Measurements from ENCODE around the gene ZAR1L.

The ZAR1L gene

DNA sequence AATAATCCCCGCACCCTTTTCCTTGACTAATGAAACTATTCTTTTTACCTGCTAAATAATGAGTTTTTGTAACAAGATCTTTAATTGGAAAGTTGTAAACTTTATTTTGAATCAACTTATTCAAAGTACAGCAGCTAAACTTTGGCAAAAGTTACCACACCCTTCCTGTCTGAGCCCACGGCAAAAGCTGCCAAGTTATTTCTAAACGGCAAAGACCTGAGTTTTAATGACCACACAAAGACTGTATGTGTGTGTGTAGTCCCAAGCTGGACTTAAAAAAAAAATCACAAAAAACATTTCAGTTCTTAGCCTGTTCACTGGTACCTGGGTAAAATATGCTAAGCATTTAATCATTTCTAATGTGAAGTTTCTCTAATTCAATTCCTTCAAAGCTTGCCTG is 60.7 kb downstream of the ZAR1L start:
- no peak for DNase-seq

DNA sequence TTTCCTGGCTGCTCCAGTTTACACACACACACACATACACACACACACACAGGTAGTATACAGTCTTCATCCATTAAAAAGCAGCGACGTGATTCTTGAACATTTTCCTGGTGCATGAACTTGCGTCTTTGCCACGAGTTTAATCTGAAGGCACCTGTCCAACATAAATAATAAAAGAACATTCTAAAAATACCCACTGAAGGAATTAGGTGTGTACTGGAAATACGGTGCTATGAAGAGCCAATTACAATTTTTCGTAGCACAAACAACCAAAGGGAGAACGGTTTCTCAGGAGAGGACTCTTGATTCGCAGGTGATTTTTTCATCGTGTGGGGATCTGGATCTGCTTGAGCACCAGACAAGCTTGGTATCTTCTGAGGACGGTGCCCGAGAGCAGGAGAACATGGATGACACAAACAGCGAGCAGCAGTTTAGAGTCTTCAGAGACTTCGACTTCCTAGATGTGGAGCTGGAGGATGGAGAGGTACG is 61.2 kb downstream of the ZAR1L start:
- DNase-seq = no peak

Data from inflammatory macrophage treated with lipopolysaccharide for 4 hours (primary cell).